HG02870 (cell line): ENCODE measurements around the gene TMEM9.

Experiments used
- ATAC-seq: cut with Tn5 transposase; IDR thresholded peaks from one replicate; pipeline ENCODE4 v1.9.1; 2021; ENCODE audit warnings: mild to moderate bottlenecking, moderate library complexity; ENCODE audit not compliant: unreplicated experiment

The TMEM9 gene

GRCh38 chr1:201085902-201086735 is 68.2 kb downstream of the TMEM9 start:
- ATAC-seq = no peak
